GM19023 (cell line): ENCODE measurements around the gene STAT6.

Source experiments
- ATAC-seq: cut with Tn5 transposase; IDR thresholded peaks from one replicate; pipeline ENCODE4 v1.9.1; 2021; ENCODE audit warnings: mild to moderate bottlenecking, moderate library complexity; ENCODE audit not compliant: unreplicated experiment

Gene STAT6

GRCh38 chr12:57146961-57147944 lies 36.1 kb upstream of the STAT6 start, which contains the start of gene LRP1-AS:
TSS of gene LRP1-AS (minus strand) at chr12:57147619.
- ATAC-seq = no peak

GRCh38 chr12:57146092-57146491 lies 34.9 kb upstream of the STAT6 start:
- ATAC-seq = no peak

DNA sequence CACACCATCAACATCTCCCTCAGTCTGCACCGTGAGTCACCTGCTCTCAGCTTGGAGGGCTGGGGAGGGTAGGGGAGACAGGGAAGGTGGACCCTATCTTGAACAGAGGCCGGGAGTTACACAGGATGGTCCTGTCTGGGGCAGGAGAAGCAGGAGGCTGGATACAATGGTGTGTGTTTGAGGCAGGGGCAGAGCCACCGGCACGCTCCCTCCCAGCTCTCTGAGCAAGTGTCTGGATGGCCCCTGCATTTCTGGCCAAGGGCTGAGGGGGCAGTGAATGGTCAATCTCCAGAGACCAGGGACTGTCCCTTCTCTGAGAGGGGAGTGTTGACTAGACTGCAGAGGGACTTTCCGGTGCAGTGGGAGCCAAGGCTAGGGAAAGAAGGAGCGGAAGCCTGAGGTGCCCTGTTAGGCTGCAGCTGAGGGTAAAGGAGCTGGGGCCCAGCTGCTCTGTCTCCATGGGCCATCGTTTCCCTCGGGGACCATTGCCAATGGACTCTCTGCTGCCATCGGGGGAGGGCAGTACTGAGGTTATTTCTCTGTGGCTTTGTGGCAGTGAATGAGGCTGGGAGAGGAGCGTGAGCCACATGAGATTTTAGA lies 34.4 kb upstream of the STAT6 start:
- no peak for ATAC-seq

DNA sequence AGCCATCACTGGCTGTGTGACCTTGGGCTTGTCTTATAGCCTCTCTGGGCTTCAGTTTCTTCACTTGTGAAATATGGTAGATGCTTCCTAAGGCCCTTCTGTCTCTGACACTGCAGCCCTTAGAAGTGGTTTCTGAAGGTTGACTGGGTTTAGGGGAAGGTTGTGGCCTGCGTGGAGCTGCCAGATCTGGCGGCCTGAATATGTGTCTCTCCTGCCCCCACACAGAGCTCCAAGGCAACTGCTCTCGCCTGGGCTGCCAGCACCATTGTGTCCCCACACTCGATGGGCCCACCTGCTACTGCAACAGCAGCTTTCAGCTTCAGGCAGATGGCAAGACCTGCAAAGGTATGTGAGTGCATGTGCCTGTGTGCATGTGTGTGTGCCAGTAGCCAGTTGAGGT lies 32.3 kb upstream of the STAT6 start:
- ATAC-seq = no peak

DNA sequence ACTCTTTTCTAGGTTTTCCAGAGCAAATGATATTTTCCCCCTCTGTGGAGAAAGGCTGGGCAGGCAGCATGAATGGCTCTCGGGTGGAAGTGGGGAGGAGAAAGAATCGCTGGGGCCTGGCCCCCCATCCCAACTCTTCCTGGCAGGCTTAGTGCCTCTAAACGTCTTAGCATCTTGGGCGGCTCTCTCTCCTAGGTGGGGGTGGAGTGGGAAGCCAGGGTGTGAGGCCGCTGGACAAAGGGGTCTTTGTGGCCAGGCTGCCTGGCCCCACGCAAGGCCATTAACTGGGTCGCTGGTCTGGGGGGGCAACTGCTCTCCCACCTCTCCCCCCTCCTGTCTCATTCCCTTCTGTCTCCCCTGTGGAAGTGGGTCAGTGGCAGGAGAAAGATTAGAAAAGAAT lies 31.6 kb upstream of the STAT6 start:
- no peak for ATAC-seq

DNA sequence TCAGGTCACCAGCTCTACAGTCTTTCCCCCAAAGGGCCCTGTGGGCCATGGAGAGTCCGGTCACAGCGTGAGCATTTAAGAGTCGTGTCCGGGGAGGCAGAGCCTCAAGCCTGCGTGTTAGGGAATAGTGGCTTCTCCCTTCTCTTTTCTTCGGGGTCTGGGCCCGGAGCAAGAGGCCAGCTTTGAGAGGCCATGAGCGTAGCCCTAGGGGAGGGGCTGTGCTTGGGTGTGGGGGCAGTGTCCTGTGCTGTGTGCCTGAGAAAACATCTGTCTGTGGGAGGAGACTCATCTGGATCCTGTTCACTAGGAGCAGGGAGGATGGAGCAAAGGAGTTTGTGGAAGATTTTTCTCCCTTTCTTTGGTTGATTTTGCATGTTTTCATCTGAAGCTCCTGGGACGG lies 31.0 kb upstream of the STAT6 start:
- ATAC-seq = no peak

DNA sequence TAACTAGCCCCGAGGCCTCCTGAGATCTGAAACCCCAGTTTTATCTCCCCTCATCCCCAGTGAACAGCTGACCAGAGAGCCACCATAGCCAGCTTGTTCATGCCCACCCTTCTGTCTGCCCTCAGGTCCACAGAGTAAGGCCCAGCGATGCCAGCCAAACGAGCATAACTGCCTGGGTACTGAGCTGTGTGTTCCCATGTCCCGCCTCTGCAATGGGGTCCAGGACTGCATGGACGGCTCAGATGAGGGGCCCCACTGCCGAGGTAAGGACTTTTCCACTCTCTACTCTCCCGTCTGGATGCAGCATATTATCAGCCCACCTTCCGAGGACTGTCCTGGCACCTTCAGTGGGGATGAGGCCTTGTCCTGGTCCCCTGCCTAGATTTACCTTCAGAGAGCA lies 30.1 kb upstream of the STAT6 start:
- ATAC-seq = no peak

DNA sequence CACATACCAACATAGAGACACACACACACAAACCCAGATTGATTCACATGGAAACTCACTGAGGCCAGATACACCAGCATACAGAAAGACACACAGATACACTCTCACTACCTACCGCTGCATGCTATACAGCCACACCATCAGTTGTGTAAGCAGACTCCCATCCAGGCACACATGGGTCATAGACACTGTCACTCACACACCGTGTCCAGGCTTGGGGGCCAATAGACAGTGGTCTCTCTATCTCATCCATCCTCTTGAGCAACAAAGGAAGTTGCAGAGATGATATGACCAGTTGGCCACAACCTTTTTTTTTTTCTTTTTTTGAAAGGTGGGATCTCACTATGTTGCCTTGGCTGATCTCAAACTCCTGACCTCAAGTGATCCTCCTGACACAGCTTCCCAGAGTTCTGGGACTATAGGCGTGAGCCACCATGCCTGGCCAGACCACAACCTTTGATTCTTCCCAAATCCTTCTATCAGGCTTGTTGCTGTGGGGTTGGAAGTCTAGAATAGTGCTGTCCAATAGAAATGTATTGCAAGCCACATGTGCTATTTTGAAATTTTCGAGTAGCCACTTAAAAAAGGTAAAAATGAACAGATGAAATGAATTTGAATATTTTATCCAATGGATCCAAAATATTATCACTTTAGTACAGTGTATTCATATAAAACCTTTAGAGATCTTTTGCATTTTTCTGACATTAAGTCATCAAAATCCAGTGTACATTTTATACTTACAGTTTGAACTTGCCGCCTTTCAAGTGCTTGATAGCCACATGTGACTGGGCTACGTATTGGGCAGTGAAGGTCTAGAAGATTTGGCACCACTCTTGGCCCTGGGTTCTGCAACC lies 28.9 kb upstream of the STAT6 start:
- no peak for ATAC-seq

DNA sequence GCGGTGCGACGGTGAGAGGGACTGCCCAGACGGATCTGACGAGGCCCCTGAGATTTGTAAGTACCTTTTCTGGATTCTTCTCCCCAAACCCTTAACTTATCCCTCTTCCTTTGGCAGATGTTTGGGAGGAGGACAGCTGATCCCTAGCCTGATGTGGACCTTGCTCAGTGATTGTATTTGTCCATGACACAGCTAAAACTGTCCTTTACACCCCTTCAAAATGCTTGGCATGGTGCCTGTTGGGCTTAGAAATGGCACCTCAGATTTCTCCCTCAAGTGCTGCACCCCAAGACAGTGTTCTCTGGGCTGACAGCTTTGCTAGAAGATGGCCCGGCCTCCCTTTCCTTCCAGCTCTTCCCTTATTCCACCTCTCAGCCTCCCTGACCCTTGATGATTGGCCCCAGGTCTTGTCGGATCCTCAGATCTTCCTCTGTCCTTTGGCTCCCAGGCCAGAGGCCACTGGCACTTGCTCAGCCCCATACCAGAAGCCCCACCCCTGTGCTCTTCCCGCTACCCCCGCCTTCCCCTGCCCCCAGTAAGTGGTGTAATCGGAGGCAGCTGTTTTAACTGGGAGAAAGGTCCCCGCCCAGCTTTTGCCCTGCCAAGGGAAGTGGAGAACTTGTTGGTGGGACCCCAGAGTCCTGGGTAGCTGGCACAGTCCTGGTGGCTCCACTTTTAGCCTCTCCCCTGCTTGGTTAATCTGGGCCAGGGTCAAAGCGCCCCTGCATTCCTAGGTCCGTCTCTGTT lies 27.5 kb upstream of the STAT6 start:
- ATAC-seq = no peak

GRCh38 chr12:57135527-57136326 lies 24.6 kb upstream of the STAT6 start:
- no peak for ATAC-seq

- no peak for ATAC-seq
Observed at GRCh38 chr12:57134949-57135348, 23.8 kb upstream of the STAT6 start.

- ATAC-seq = no peak
Observed at GRCh38 chr12:57133916-57134315, 22.8 kb upstream of the STAT6 start.

GRCh38 chr12:57133013-57133569 lies 21.9 kb upstream of the STAT6 start:
- no peak for ATAC-seq

- ATAC-seq = no peak
Observed at GRCh38 chr12:57131896-57132744, 21.0 kb upstream of the STAT6 start.

DNA sequence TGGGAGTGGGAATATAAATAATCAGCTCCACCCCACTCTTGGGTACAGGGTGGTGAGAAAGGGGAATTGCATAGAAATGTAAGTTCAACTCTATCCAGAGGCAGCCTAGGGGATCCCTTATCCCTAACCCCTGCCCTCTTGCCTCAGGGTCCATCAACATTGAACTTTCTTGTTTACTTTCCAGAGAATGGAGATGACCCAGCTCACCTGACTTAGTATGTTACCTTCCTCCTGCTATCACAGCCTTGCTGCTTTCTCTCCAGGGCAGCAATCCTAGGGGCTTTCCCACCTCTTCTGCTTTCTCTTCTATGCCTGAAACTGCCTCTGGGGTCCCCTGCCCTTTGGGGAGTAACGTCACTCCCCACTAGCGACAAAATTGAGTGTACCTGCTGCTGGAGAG lies 19.8 kb upstream of the STAT6 start:
- ATAC-seq = no peak

DNA sequence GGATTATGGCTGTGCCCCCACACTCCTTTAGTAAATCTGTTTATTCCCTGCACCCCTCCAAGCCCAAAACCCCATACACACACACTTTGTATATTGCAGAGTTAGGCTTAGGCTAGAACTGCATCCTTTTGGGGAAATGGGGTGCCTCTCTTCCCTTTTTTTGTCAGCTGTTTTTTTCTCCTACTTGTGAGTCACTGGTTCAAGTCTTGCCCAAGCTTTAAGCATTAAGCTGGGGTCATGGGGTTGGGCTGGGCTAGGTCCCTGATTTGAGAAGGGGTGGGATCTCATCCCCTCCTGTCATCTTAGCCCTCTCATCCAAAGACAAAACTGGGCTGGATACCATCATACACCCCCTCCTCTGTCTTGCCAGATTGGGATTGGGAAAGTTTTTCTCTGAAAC lies 18.7 kb upstream of the STAT6 start:
- no peak for ATAC-seq

DNA sequence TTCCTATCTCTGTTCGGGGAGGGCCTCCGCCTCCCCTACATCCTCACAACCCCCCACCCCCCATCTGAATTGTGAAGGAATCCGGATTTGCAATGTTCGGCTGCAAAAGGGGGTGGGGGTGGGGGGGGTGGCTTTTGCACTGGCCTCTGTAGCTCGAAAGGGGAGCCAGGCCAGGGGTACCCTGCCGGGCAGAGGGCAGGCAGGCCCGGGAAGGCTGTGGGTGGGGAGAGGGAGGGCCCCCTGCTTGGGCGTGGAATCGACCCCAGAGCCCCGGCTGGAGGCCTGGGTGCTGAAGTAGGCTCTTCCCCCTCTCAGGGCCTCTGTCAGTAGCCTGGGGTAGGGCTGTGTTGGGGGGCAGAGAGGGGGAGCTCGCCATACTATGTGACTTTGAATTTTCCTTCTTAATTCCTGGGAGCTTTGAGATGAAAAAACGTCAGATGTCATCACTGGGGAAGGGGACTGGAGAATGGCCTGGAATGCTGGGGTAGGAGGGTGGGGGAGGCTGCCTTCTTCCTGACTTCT lies 18.2 kb upstream of the STAT6 start:
- ATAC-seq = no peak

GRCh38 chr12:57128519-57129247 lies 17.5 kb upstream of the STAT6 start:
- ATAC-seq = no peak
